Measurements from ENCODE around the gene SLC8A1.

Gene SLC8A1

DNA sequence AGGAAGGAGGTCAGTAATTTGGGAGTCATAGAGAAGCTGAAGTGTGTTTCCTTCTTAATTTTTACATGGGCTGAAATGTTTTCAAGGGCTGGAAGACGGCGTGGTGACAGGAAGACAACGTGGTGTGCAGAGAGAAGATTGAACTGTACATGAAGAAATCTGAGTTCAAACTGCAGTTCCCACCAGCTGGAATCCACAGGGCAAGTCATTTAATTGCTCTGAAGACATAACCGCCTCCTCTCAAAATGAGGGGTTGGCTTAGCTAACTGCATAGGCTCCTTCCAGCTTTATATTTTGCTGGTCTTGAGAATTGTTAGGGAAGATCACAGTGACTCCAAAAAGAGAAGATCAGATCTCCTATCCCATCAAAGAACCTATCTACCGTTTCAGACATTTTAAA, 103.9 kb downstream of the SLC8A1 start:
- TF ChIP-seq CTCF (IDR thresholded peaks at IDR 0.05; ENCODE audit: low read depth, low read length) (no peak), POLR2A (IDR thresholded peaks at IDR 0.05; ENCODE audit: extremely low read depth, insufficient read length) (no peak), MYC (IDR thresholded peaks at IDR 0.05; ENCODE audit: low read depth, low read length) (no peak)
- TF ChIP-seq, protein P1, sequence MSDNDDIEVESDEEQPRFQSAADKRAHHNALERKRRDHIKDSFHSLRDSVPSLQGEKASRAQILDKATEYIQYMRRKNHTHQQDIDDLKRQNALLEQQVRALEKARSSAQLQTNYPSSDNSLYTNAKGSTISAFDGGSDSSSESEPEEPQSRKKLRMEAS (IDR thresholded peaks at IDR 0.05; ENCODE audit: low read depth, low read length): no peak
- H3K4me3 ChIP-seq (ENCODE audit: low read depth, low read length): no peak overlapping the region
- no peak for DNase-seq (ENCODE audit: low read depth)

- no peak overlapping the region for H3K4me3 ChIP-seq (ENCODE audit: low read depth, low read length)
- no peak for TF ChIP-seq CTCF (IDR thresholded peaks at IDR 0.05; ENCODE audit: low read depth, low read length)
- no peak for TF ChIP-seq POLR2A (IDR thresholded peaks at IDR 0.05; ENCODE audit: extremely low read depth, insufficient read length)
- TF ChIP-seq, protein P1 (IDR thresholded peaks at IDR 0.05; ENCODE audit: low read depth, low read length): no peak
- TF ChIP-seq MYC (IDR thresholded peaks at IDR 0.05; ENCODE audit: low read depth, low read length): no peak
- DNase-seq (ENCODE audit: low read depth): peak; percentile 54
Measured at GRCh38 chr2:40346535-40347354, 105.1 kb downstream of the SLC8A1 start.

DNA sequence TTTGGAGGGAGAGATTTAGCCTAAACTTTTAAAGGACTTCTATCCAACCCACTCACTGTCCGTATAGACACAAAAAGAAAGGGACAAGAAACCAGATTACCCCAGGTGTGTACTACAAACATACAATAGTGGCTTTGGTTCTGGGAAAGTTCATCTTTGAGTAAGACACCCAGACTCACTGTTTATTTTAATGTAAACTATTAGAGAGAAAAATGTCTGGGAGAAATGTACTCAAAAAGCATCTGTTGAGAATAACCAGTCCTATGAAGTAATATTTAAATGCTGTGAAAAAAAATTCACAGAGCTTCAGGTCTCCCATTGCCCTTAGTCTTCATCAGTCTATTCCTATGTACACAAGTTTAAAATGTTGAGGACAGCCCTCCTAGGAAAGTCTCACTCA, 107.5 kb downstream of the SLC8A1 start:
- TF ChIP-seq, protein P1 (IDR thresholded peaks at IDR 0.05; ENCODE audit: low read depth, low read length): no peak
- TF ChIP-seq POLR2A (IDR thresholded peaks at IDR 0.05; ENCODE audit: extremely low read depth, insufficient read length) (no peak), MYC (IDR thresholded peaks at IDR 0.05; ENCODE audit: low read depth, low read length) (no peak), CTCF (IDR thresholded peaks at IDR 0.05; ENCODE audit: low read depth, low read length) (no peak)
- H3K4me3 ChIP-seq (ENCODE audit: low read depth, low read length): no peak overlapping the region
- DNase-seq (ENCODE audit: low read depth): no peak

GRCh38 chr2:40343902-40344301, 108.0 kb downstream of the SLC8A1 start:
- no peak overlapping the region for H3K4me3 ChIP-seq (ENCODE audit: low read depth, low read length)
- TF ChIP-seq POLR2A (IDR thresholded peaks at IDR 0.05; ENCODE audit: extremely low read depth, insufficient read length) (no peak), CTCF (IDR thresholded peaks at IDR 0.05; ENCODE audit: low read depth, low read length) (no peak)
- TF ChIP-seq, protein P1 (IDR thresholded peaks at IDR 0.05; ENCODE audit: low read depth, low read length): no peak
- no peak for DNase-seq (ENCODE audit: low read depth)

- TF ChIP-seq CTCF (IDR thresholded peaks at IDR 0.05; ENCODE audit: low read depth, low read length): no peak
- no peak for DNase-seq (ENCODE audit: low read depth)
- H3K4me3 ChIP-seq (ENCODE audit: low read depth, low read length): no peak overlapping the region
Measured at GRCh38 chr2:40341198-40341597, 110.7 kb downstream of the SLC8A1 start.

GRCh38 chr2:40339026-40339425, 112.9 kb downstream of the SLC8A1 start:
- no peak for TF ChIP-seq CTCF (IDR thresholded peaks at IDR 0.05; ENCODE audit: low read depth, low read length)
- no peak for TF ChIP-seq POLR2A (IDR thresholded peaks at IDR 0.05; ENCODE audit: extremely low read depth, insufficient read length)
- TF ChIP-seq, protein P1 (IDR thresholded peaks at IDR 0.05; ENCODE audit: low read depth, low read length): no peak
- TF ChIP-seq MYC (IDR thresholded peaks at IDR 0.05; ENCODE audit: low read depth, low read length): no peak
- no peak for DNase-seq (ENCODE audit: low read depth)
- H3K4me3 ChIP-seq (ENCODE audit: low read depth, low read length): no peak overlapping the region
